ENCODE data around the gene UBALD1. TPM values are rescaled to one million over a fixed set of nuclear protein-coding genes. Genes with fewer than 3 reads are reported as not detected.
"Not testable (repeated sequence)": the region's sequence is repeated elsewhere in the genome, so short reads cannot be mapped to it uniquely, and the experiment has no call there.

UBALD1 gene
- total and polyA plus RNA-seq, 5 donors from 2014 or later = 5.1 to 53.7 (median 5.5) TPM

DNA sequence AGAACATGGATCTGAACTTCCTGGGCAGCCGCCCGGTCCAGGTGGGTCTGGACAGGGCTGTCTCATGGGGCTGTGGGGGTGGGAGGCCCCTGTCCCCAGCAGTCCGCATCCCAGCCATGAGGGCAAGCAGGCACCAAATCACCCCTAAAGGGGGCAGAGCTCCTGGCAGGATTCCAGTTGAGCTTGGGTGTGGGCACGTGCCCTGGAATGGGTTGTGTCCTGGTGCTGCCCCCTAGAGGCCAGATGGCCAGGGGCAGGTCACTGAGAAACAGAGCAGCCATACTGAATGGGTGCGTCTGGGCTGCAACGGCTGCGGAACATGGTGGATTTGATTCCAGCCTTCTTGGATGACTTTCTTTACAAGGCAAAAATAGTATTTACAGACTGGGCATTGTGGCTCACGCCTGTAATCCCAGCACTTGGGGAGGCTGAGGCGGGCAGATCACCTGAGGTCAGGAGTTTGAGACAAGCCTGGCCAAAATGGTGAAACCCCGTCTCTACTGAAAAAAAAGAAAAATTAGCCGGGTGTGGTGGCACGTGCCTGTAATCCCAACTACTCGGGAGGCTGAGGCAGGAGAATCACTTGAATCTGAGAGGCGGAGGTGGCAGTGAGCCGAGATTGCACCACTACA, 35.9 kb upstream of the UBALD1 start:
- H3K4me3 ChIP-seq (ENCODE audit: low read depth, low read length); H3K9me3 Mint-ChIP-seq; H3K4me3 Mint-ChIP-seq; H3K9me3 ChIP-seq (ENCODE audit: control insufficient read depth in 2 of 2, low read length in 2 of 2); H3K27me3 Mint-ChIP-seq; H3K27me3 ChIP-seq (ENCODE audit: control insufficient read depth, insufficient read depth, low read length); H3K27ac ChIP-seq (ENCODE audit: insufficient read depth, low read length, poor library complexity, severe bottlenecking): not testable (repeated sequence)
- Mint-ChIP-seq H3K4me1 (peaks cover 5 to 28% (median 5%) of the 10 kb centered on the region in 4 donors), H3K36me3 (peaks cover 16% of the 10 kb centered on the region), H3K27ac (peak overlapping the region in 2 of 3 donors; percentile 20 to 71)
- ATAC-seq (ENCODE audit: low read depth in 2 of 2) = peak; percentile 63 to 72
- DNase-seq = peak; percentile 59 to 73 (median 65)
- peaks cover 13% of the 10 kb centered on the region for H3K4me1 ChIP-seq (ENCODE audit: control insufficient read depth, insufficient read depth, low read length, poor library complexity, severe bottlenecking)
- peaks cover 23% of the 10 kb centered on the region for H3K36me3 ChIP-seq (ENCODE audit: control insufficient read depth, insufficient read depth, low read length)

DNA sequence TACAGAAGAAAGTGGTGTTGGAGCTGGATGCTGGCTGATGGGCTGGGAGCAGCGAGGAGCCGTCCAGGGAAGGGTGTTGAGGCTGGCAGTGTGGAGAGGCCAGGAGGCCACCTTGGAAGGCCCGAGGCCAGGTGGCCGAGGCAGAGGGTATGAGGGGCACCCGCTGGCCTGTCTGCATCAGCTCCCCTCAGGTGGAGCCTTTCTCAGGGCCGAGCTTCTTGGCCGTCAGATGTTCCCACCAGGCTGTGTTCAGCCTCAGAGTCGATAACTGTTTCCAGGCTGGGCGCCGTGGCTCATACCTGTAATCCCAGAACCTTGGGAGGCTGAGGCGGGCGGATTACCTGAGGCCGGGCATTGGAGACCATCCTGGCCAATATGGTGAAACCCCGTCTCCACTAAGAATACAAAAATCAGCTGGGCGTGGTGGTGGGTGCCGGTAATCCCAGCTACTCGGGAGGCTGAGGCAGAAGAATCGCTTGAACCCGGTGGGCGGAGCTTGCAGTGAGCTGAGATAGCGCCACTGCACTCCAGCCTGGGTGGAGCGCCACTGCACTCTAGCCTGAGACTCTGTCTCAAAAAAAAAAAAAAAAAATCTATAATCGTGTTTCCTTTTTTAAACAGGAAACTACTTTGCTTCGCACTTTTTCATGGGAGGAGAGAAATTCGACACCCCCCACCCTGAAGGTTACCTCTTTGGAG, 35.2 kb upstream of the UBALD1 start:
- DNase-seq (peak in 1 of 3 donors; percentile 38), ATAC-seq (ENCODE audit: low read depth in 2 of 2) (no peak)
- H3K36me3 Mint-ChIP-seq = peaks cover 16% of the 10 kb centered on the region
- peak overlapping the region in 2 of 3 donors; percentile 20 to 71 for H3K27ac Mint-ChIP-seq
- peaks cover 5 to 32% (median 6%) of the 10 kb centered on the region in 4 donors for H3K4me1 Mint-ChIP-seq
- H3K36me3 ChIP-seq (ENCODE audit: control insufficient read depth, insufficient read depth, low read length) = peaks cover 20% of the 10 kb centered on the region
- no peak overlapping the region for H3K4me3 ChIP-seq (ENCODE audit: low read depth, low read length)
- no peaks in the 10 kb centered on the region for H3K9me3 Mint-ChIP-seq
- no peaks in the 10 kb centered on the region for H3K27me3 Mint-ChIP-seq
- H3K4me3 Mint-ChIP-seq = no peak overlapping the region
- peaks cover 13% of the 10 kb centered on the region for H3K4me1 ChIP-seq (ENCODE audit: control insufficient read depth, insufficient read depth, low read length, poor library complexity, severe bottlenecking)
- no peak overlapping the region for H3K27ac ChIP-seq (ENCODE audit: insufficient read depth, low read length, poor library complexity, severe bottlenecking)
- H3K27me3 ChIP-seq (ENCODE audit: control insufficient read depth, insufficient read depth, low read length) = no peaks in the 10 kb centered on the region
- H3K9me3 ChIP-seq (ENCODE audit: control insufficient read depth in 2 of 2, low read length in 2 of 2) = no peaks in the 10 kb centered on the region

DNA sequence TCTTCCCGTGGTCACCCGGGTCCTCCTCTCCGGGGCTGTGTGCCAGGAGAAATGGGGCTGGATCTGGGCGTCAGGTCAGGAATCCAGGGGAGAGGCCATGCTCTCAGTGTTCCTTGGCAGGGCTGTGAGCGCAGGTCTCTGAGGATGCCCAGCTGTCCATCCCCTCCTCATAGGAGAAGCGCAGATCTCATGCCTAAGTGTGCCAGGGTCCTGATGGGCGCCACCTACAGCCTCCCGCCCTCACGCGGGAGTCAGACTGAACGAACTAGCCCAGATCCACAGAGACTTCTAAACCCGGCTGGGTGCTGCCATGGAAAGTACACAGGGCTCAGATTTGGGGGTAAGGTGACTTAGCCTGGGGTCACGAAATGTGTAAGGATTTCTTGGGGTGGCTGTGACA, 34.2 kb upstream of the UBALD1 start:
- Mint-ChIP-seq H3K4me1 (peaks cover 5 to 32% (median 6%) of the 10 kb centered on the region in 4 donors), H3K27ac (no peak overlapping the region), H3K4me3 (peak overlapping the region in 1 of 4 donors; percentile 57), H3K36me3 (peaks cover 16% of the 10 kb centered on the region), H3K9me3 (no peaks in the 10 kb centered on the region), H3K27me3 (no peaks in the 10 kb centered on the region)
- no peak for ATAC-seq (ENCODE audit: low read depth in 2 of 2)
- H3K9me3 ChIP-seq (ENCODE audit: control insufficient read depth in 2 of 2, low read length in 2 of 2) = no peaks in the 10 kb centered on the region
- no peaks in the 10 kb centered on the region for H3K27me3 ChIP-seq (ENCODE audit: control insufficient read depth, insufficient read depth, low read length)
- peaks cover 13% of the 10 kb centered on the region for H3K4me1 ChIP-seq (ENCODE audit: control insufficient read depth, insufficient read depth, low read length, poor library complexity, severe bottlenecking)
- peaks cover 13% of the 10 kb centered on the region for H3K36me3 ChIP-seq (ENCODE audit: control insufficient read depth, insufficient read depth, low read length)
- peak in 1 of 3 donors; percentile 44 for DNase-seq
- H3K4me3 ChIP-seq (ENCODE audit: low read depth, low read length) = no peak overlapping the region
- no peak overlapping the region for H3K27ac ChIP-seq (ENCODE audit: insufficient read depth, low read length, poor library complexity, severe bottlenecking)

GRCh38 chr16:4647644-4647980, 32.9 kb upstream of the UBALD1 start:
- Histone ChIP-seq H3K27me3 (ENCODE audit: control insufficient read depth, insufficient read depth, low read length) (no peaks in the 10 kb centered on the region), H3K4me1 (ENCODE audit: control insufficient read depth, insufficient read depth, low read length, poor library complexity, severe bottlenecking) (peaks cover 13% of the 10 kb centered on the region), H3K4me3 (ENCODE audit: low read depth, low read length) (no peak overlapping the region), H3K9me3 (ENCODE audit: control insufficient read depth in 2 of 2, low read length in 2 of 2) (no peaks in the 10 kb centered on the region), H3K27ac (ENCODE audit: insufficient read depth, low read length, poor library complexity, severe bottlenecking) (no peak overlapping the region), H3K36me3 (ENCODE audit: control insufficient read depth, insufficient read depth, low read length) (peaks cover 8% of the 10 kb centered on the region)
- H3K4me3 Mint-ChIP-seq = no peak overlapping the region
- ATAC-seq (ENCODE audit: low read depth in 2 of 2) (no peak), DNase-seq (no peak)
- H3K27ac Mint-ChIP-seq = peak overlapping the region in 2 of 3 donors; percentile 32 to 69
- peaks cover 5 to 34% (median 6%) of the 10 kb centered on the region in 4 donors for H3K4me1 Mint-ChIP-seq
- no peaks in the 10 kb centered on the region for H3K27me3 Mint-ChIP-seq
- peaks cover 12% of the 10 kb centered on the region for H3K36me3 Mint-ChIP-seq
- no peaks in the 10 kb centered on the region for H3K9me3 Mint-ChIP-seq

GRCh38 chr16:4646773-4647643, 32.3 kb upstream of the UBALD1 start:
- H3K36me3 Mint-ChIP-seq = peaks cover 12% of the 10 kb centered on the region
- Histone ChIP-seq H3K4me3 (ENCODE audit: low read depth, low read length) (no peak overlapping the region), H3K27ac (ENCODE audit: insufficient read depth, low read length, poor library complexity, severe bottlenecking) (no peak overlapping the region), H3K36me3 (ENCODE audit: control insufficient read depth, insufficient read depth, low read length) (peaks cover 5% of the 10 kb centered on the region), H3K27me3 (ENCODE audit: control insufficient read depth, insufficient read depth, low read length) (no peaks in the 10 kb centered on the region), H3K9me3 (ENCODE audit: control insufficient read depth in 2 of 2, low read length in 2 of 2) (no peaks in the 10 kb centered on the region), H3K4me1 (ENCODE audit: control insufficient read depth, insufficient read depth, low read length, poor library complexity, severe bottlenecking) (peaks cover 13% of the 10 kb centered on the region)
- ATAC-seq (ENCODE audit: low read depth in 2 of 2) (no peak), DNase-seq (peak in 1 of 3 donors; percentile 27)
- H3K9me3 Mint-ChIP-seq = no peaks in the 10 kb centered on the region
- H3K27me3 Mint-ChIP-seq = no peaks in the 10 kb centered on the region
- peak overlapping the region; percentile 32 to 76 (median 69) for H3K27ac Mint-ChIP-seq
- peaks cover 5 to 34% (median 6%) of the 10 kb centered on the region in 4 donors for H3K4me1 Mint-ChIP-seq
- no peak overlapping the region for H3K4me3 Mint-ChIP-seq

- Histone ChIP-seq H3K36me3 (ENCODE audit: control insufficient read depth, insufficient read depth, low read length) (peaks cover 3% of the 10 kb centered on the region), H3K4me1 (ENCODE audit: control insufficient read depth, insufficient read depth, low read length, poor library complexity, severe bottlenecking) (peaks cover 4% of the 10 kb centered on the region), H3K27ac (ENCODE audit: insufficient read depth, low read length, poor library complexity, severe bottlenecking) (no peak overlapping the region), H3K4me3 (ENCODE audit: low read depth, low read length) (no peak overlapping the region), H3K9me3 (ENCODE audit: control insufficient read depth in 2 of 2, low read length in 2 of 2) (no peaks in the 10 kb centered on the region), H3K27me3 (ENCODE audit: control insufficient read depth, insufficient read depth, low read length) (no peaks in the 10 kb centered on the region)
- ATAC-seq (ENCODE audit: low read depth in 2 of 2) (no peak), DNase-seq (no peak)
- H3K27ac Mint-ChIP-seq = peak overlapping the region in 1 of 3 donors; percentile 78
- no peaks in the 10 kb centered on the region for H3K9me3 Mint-ChIP-seq
- H3K27me3 Mint-ChIP-seq = no peaks in the 10 kb centered on the region
- H3K4me3 Mint-ChIP-seq = no peak overlapping the region
- H3K36me3 Mint-ChIP-seq = peaks cover 4% of the 10 kb centered on the region
- H3K4me1 Mint-ChIP-seq = peaks cover 0 to 43% (median 7%) of the 10 kb centered on the region in 4 donors
Measured at GRCh38 chr16:4641895-4642294, 27.2 kb upstream of the UBALD1 start.

DNA sequence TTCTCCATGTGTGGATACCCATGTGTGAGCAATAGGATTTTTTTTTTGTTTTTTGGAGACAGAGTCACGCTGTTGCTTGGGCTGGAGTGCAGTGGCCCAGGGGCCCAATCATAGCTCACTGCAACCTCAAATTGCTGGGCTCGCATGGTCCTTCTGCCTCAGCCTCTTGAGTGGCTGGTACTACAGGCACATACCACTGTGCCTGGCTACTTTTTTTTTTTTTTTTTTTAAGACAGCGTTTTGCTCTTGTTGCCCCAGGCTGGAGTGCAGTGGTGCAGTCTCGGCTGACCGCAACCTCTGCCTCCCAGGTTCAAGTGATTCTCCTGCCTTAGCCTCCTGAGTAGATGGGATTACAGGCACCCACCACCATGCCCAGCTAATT, 26.6 kb upstream of the UBALD1 start:
- peaks cover 3% of the 10 kb centered on the region for H3K36me3 ChIP-seq (ENCODE audit: control insufficient read depth, insufficient read depth, low read length)

More for the DNA sequence above, 26.6 kb upstream of the UBALD1 start:
- Histone ChIP-seq H3K27me3 (ENCODE audit: control insufficient read depth, insufficient read depth, low read length) (no peaks in the 10 kb centered on the region), H3K9me3 (ENCODE audit: control insufficient read depth in 2 of 2, low read length in 2 of 2) (no peaks in the 10 kb centered on the region), H3K4me1 (ENCODE audit: control insufficient read depth, insufficient read depth, low read length, poor library complexity, severe bottlenecking) (peaks cover 3% of the 10 kb centered on the region), H3K4me3 (ENCODE audit: low read depth, low read length) (no peak overlapping the region), H3K27ac (ENCODE audit: insufficient read depth, low read length, poor library complexity, severe bottlenecking) (no peak overlapping the region)
- peak overlapping the region in 2 of 3 donors; percentile 3 to 78 for H3K27ac Mint-ChIP-seq
- no peak for ATAC-seq (ENCODE audit: low read depth in 2 of 2)
- no peaks in the 10 kb centered on the region for H3K27me3 Mint-ChIP-seq
- peaks cover 4% of the 10 kb centered on the region for H3K36me3 Mint-ChIP-seq
- DNase-seq = no peak
- H3K4me1 Mint-ChIP-seq = peaks cover 0 to 44% (median 7%) of the 10 kb centered on the region in 4 donors
- H3K4me3 Mint-ChIP-seq = no peak overlapping the region
- H3K9me3 Mint-ChIP-seq = no peaks in the 10 kb centered on the region

Data from CD4-positive, CD25-positive, alpha-beta regulatory T cell (primary cell).